GM18499 (cell line): ENCODE measurements around the gene NADSYN1.
"Not testable (repeated sequence)": the region's sequence is repeated elsewhere in the genome, so short reads cannot be mapped to it uniquely, and the experiment has no call there.

ENCODE experiments used
- ATAC-seq: cut with Tn5 transposase; IDR thresholded peaks from one replicate; pipeline ENCODE4 v1.9.1; 2021; ENCODE audit warnings: moderate number of reproducible peaks; ENCODE audit not compliant: insufficient read depth, unreplicated experiment

The NADSYN1 gene

GRCh38 chr11:71518506-71519471 lies 65.8 kb downstream of the NADSYN1 start:
- ATAC-seq: no peak

- ATAC-seq: no peak
Measured at GRCh38 chr11:71519546-71519945, 66.5 kb downstream of the NADSYN1 start.

- ATAC-seq: no peak
Measured at GRCh38 chr11:71525188-71525937, 72.4 kb downstream of the NADSYN1 start.

GRCh38 chr11:71525938-71526495 lies 73.0 kb downstream of the NADSYN1 start:
- no peak for ATAC-seq

- ATAC-seq: not testable (repeated sequence)
Measured at GRCh38 chr11:71526796-71527575, 74.0 kb downstream of the NADSYN1 start, which contains the start of gene KRTAP5-7. Gene KRTAP5-7, plus strand, starts transcription at chr11:71527267. Its CDS starts 34 bp downstream, at chr11:71527301.

- ATAC-seq: no peak
Measured at GRCh38 chr11:71527576-71528210, 74.7 kb downstream of the NADSYN1 start.

- no peak for ATAC-seq
Measured at GRCh38 chr11:71530602-71531001, 77.6 kb downstream of the NADSYN1 start.

- ATAC-seq: no peak
Measured at GRCh38 chr11:71532036-71532610, 79.1 kb downstream of the NADSYN1 start.

GRCh38 chr11:71534711-71535608 lies 82.0 kb downstream of the NADSYN1 start:
- ATAC-seq: not testable (repeated sequence)

GRCh38 chr11:71535825-71536224 lies 82.8 kb downstream of the NADSYN1 start:
- no peak for ATAC-seq

GRCh38 chr11:71537537-71537936 lies 84.5 kb downstream of the NADSYN1 start:
- no peak for ATAC-seq

GRCh38 chr11:71537977-71538665 lies 85.1 kb downstream of the NADSYN1 start, which contains the start of gene KRTAP5-8:
Gene KRTAP5-8, plus strand, starts transcription at chr11:71538025. Its CDS starts 31 bp downstream, at chr11:71538056.
- not testable (repeated sequence) for ATAC-seq

- ATAC-seq: no peak
Measured at GRCh38 chr11:71538666-71538990, 85.6 kb downstream of the NADSYN1 start.

GRCh38 chr11:71539017-71539416 lies 86.0 kb downstream of the NADSYN1 start:
- no peak for ATAC-seq

- not testable (repeated sequence) for ATAC-seq
Measured at GRCh38 chr11:71539971-71540370, 87.0 kb downstream of the NADSYN1 start.

- ATAC-seq: not testable (repeated sequence)
Measured at GRCh38 chr11:71540521-71541304, 87.7 kb downstream of the NADSYN1 start.

GRCh38 chr11:71542382-71542781 lies 89.4 kb downstream of the NADSYN1 start:
- no peak for ATAC-seq
